ENCODE data around the gene PSORS1C2. TPM values are rescaled to one million over a fixed set of nuclear protein-coding genes. Genes with fewer than 3 reads are reported as not detected.
"Not testable (repeated sequence)": the region's sequence is repeated elsewhere in the genome, so short reads cannot be mapped to it uniquely, and the experiment has no call there.

PSORS1C2 gene
- total RNA-seq, 1 experiment from 2014 or later: not detected

GRCh38 chr6:31169123-31169857 is 30.4 kb upstream of the PSORS1C2 start:
- no TSS peak for BruUV-seq (replicated peaks)
- no peak overlapping the region for H3K4me3 ChIP-seq (ENCODE audit: low read depth, low read length, poor library complexity, severe bottlenecking)
- H3K27me3 ChIP-seq (replicated peaks; ENCODE audit: insufficient read depth, low read depth, low read length, poor library complexity): no peaks in the 10 kb centered on the region
- DNase-seq (ENCODE audit: low spot score): no peak
- TF ChIP-seq CTCF (conservative IDR thresholded peaks at IDR 0.05; ENCODE audit: low read depth, low read length) (no peak), EZH2 (IDR thresholded peaks at IDR 0.05; ENCODE audit: borderline replicate concordance, low read depth, low read length, poor library complexity, severe bottlenecking) (no peak)
- H3K4me1 ChIP-seq (ENCODE audit: insufficient read depth, low read length, poor library complexity, severe bottlenecking): no peaks in the 10 kb centered on the region
- H3K27ac ChIP-seq (ENCODE audit: low read depth, low read length, poor library complexity, severe bottlenecking): no peak overlapping the region
- CTCF ChIA-PET: interaction anchor here (0.6 kb wide), 1 partner anchor 32 kb away, joined by 3 read pairs; no protein-coding TSS in a partner anchor
- POLR2A ChIA-PET (ENCODE audit: low non-redundant PET): interaction anchor here (0.6 kb wide), 1 partner anchor 877 kb away, joined by 3 read pairs; no protein-coding TSS in a partner anchor
- no peaks in the 10 kb centered on the region for H3K9me3 ChIP-seq (ENCODE audit: low read depth, low read length, poor library complexity, severe bottlenecking)
- intact Hi-C loops (cut with micrococcal nuclease; ENCODE audit: unreplicated experiment): no loop called here
- no peaks in the 10 kb centered on the region for H3K36me3 ChIP-seq (ENCODE audit: insufficient read depth, low read length, poor library complexity, severe bottlenecking)

GRCh38 chr6:31168606-31169005 is 29.7 kb upstream of the PSORS1C2 start:
- intact Hi-C loops (cut with micrococcal nuclease; ENCODE audit: unreplicated experiment): no loop called here
- Histone ChIP-seq H3K27me3 (replicated peaks; ENCODE audit: insufficient read depth, low read depth, low read length, poor library complexity) (no peaks in the 10 kb centered on the region), H3K4me3 (ENCODE audit: low read depth, low read length, poor library complexity, severe bottlenecking) (no peak overlapping the region), H3K36me3 (ENCODE audit: insufficient read depth, low read length, poor library complexity, severe bottlenecking) (peaks cover 1% of the 10 kb centered on the region), H3K4me1 (ENCODE audit: insufficient read depth, low read length, poor library complexity, severe bottlenecking) (no peaks in the 10 kb centered on the region), H3K9me3 (ENCODE audit: low read depth, low read length, poor library complexity, severe bottlenecking) (no peaks in the 10 kb centered on the region), H3K27ac (ENCODE audit: low read depth, low read length, poor library complexity, severe bottlenecking) (no peak overlapping the region)
- CTCF ChIA-PET: no interaction called here
- no peak for TF ChIP-seq CTCF (conservative IDR thresholded peaks at IDR 0.05; ENCODE audit: low read depth, low read length)
- no peak for TF ChIP-seq EZH2 (IDR thresholded peaks at IDR 0.05; ENCODE audit: borderline replicate concordance, low read depth, low read length, poor library complexity, severe bottlenecking)
- no peak for DNase-seq (ENCODE audit: low spot score)
- POLR2A ChIA-PET (ENCODE audit: low non-redundant PET): interaction anchor here (0.7 kb wide), 1 partner anchor 380 kb away, joined by 3 read pairs; no protein-coding TSS in a partner anchor
- no TSS peak for BruUV-seq (replicated peaks)

GRCh38 chr6:31165986-31166385 is 27.1 kb upstream of the PSORS1C2 start:
- CTCF ChIA-PET: interaction anchor here (0.5 kb wide), 1 partner anchor 26 kb away, joined by 3 read pairs; no protein-coding TSS in a partner anchor
- TF ChIP-seq EZH2 (IDR thresholded peaks at IDR 0.05; ENCODE audit: borderline replicate concordance, low read depth, low read length, poor library complexity, severe bottlenecking) (no peak), CTCF (conservative IDR thresholded peaks at IDR 0.05; ENCODE audit: low read depth, low read length) (no peak)
- no peak overlapping the region for H3K4me3 ChIP-seq (ENCODE audit: low read depth, low read length, poor library complexity, severe bottlenecking)
- H3K27me3 ChIP-seq (replicated peaks; ENCODE audit: insufficient read depth, low read depth, low read length, poor library complexity): no peaks in the 10 kb centered on the region
- POLR2A ChIA-PET (ENCODE audit: low non-redundant PET): no interaction called here
- H3K36me3 ChIP-seq (ENCODE audit: insufficient read depth, low read length, poor library complexity, severe bottlenecking): peaks cover 19% of the 10 kb centered on the region
- DNase-seq (ENCODE audit: low spot score): no peak
- H3K27ac ChIP-seq (ENCODE audit: low read depth, low read length, poor library complexity, severe bottlenecking): no peak overlapping the region
- no TSS peak for BruUV-seq (replicated peaks)
- H3K9me3 ChIP-seq (ENCODE audit: low read depth, low read length, poor library complexity, severe bottlenecking): no peaks in the 10 kb centered on the region
- intact Hi-C loops (cut with micrococcal nuclease; ENCODE audit: unreplicated experiment): no loop called here
- H3K4me1 ChIP-seq (ENCODE audit: insufficient read depth, low read length, poor library complexity, severe bottlenecking): no peaks in the 10 kb centered on the region

- CTCF ChIA-PET: not testable (repeated sequence)
These were observed 26.4 kb upstream of the PSORS1C2 start for GRCh38 chr6:31165064-31165832.

GRCh38 chr6:31164475-31165063 is 25.7 kb upstream of the PSORS1C2 start:
- H3K9me3 ChIP-seq (ENCODE audit: low read depth, low read length, poor library complexity, severe bottlenecking); CTCF ChIA-PET; DNase-seq (ENCODE audit: low spot score); BruUV-seq (replicated peaks); POLR2A ChIA-PET (ENCODE audit: low non-redundant PET); H3K4me1 ChIP-seq (ENCODE audit: insufficient read depth, low read length, poor library complexity, severe bottlenecking); H3K4me3 ChIP-seq (ENCODE audit: low read depth, low read length, poor library complexity, severe bottlenecking); H3K27ac ChIP-seq (ENCODE audit: low read depth, low read length, poor library complexity, severe bottlenecking); intact Hi-C loops (cut with micrococcal nuclease; ENCODE audit: unreplicated experiment); H3K27me3 ChIP-seq (replicated peaks; ENCODE audit: insufficient read depth, low read depth, low read length, poor library complexity): not testable (repeated sequence)
- peaks cover 21% of the 10 kb centered on the region for H3K36me3 ChIP-seq (ENCODE audit: insufficient read depth, low read length, poor library complexity, severe bottlenecking)

More at GRCh38 chr6:31165064-31165832, 26.4 kb upstream of the PSORS1C2 start:
- H3K9me3 ChIP-seq (ENCODE audit: low read depth, low read length, poor library complexity, severe bottlenecking); POLR2A ChIA-PET (ENCODE audit: low non-redundant PET); H3K27me3 ChIP-seq (replicated peaks; ENCODE audit: insufficient read depth, low read depth, low read length, poor library complexity); BruUV-seq (replicated peaks); H3K27ac ChIP-seq (ENCODE audit: low read depth, low read length, poor library complexity, severe bottlenecking); DNase-seq (ENCODE audit: low spot score); H3K4me1 ChIP-seq (ENCODE audit: insufficient read depth, low read length, poor library complexity, severe bottlenecking); intact Hi-C loops (cut with micrococcal nuclease; ENCODE audit: unreplicated experiment); H3K4me3 ChIP-seq (ENCODE audit: low read depth, low read length, poor library complexity, severe bottlenecking): not testable (repeated sequence)
- H3K36me3 ChIP-seq (ENCODE audit: insufficient read depth, low read length, poor library complexity, severe bottlenecking): peaks cover 21% of the 10 kb centered on the region
